Mesothelial cell of epicardium (in vitro differentiated cells): ENCODE measurements around the gene IKBIP. TPM values are rescaled to one million over a fixed set of nuclear protein-coding genes. Genes with fewer than 3 reads are reported as not detected.
"Not testable (repeated sequence)": the region's sequence is repeated elsewhere in the genome, so short reads cannot be mapped to it uniquely, and the experiment has no call there.

Source experiments
- DNase-seq, 2 experiments: peaks; one replicate each; pipeline ENCODE4 v3.0.0; 2021; ENCODE audit warnings: low spot score in 2 of 2; ENCODE audit not compliant: unreplicated experiment in 2 of 2
- H3K27ac Mint-ChIP-seq: 2 replicates; pipeline ENCODE4 v1.8.0; 2021; ENCODE audit warnings: mixed read lengths
- H3K27me3 Mint-ChIP-seq: 2 replicates; pipeline ENCODE4 v1.8.0; 2021; ENCODE audit warnings: low read depth, mixed read lengths
- H3K36me3 Mint-ChIP-seq: 2 replicates; pipeline ENCODE4 v1.8.0; 2021; ENCODE audit warnings: mixed read lengths
- H3K4me1 Mint-ChIP-seq: 2 replicates; pipeline ENCODE4 v1.8.0; 2021; ENCODE audit warnings: mixed read lengths
- H3K4me3 Mint-ChIP-seq: 2 replicates; pipeline ENCODE4 v1.8.0; 2021; ENCODE audit warnings: mild to moderate bottlenecking, moderate library complexity, mixed read lengths
- H3K9me3 Mint-ChIP-seq: 2 replicates; pipeline ENCODE4 v1.8.0; 2021; ENCODE audit warnings: mixed read lengths
- total RNA-seq: library from RNA; stranded (reverse); gene quantifications from 3 replicates; pipeline ENCODE4 v1.2.1, GENCODE V29; 2021
- TF ChIP-seq, protein P1 (sequence below): fragments of 200-600 bp; sonication (generic); IDR thresholded peaks from one replicate; pipeline ENCODE4 v1.5.0; 2021; ENCODE audit warnings: antibody characterized with exemption; ENCODE audit not compliant: unreplicated experiment

The IKBIP gene
- total RNA-seq, 1 donor from 2014 or later: 21.0 TPM

GRCh38 chr12:98645572-98646067, 1.0 kb upstream of the IKBIP start:
- peaks cover 17% of the 10 kb centered on the region for H3K4me1 Mint-ChIP-seq
- H3K4me3 Mint-ChIP-seq: peak overlapping the region; percentile 97
- peak in 1 of 2 experiments; percentile 46 for DNase-seq
- H3K36me3 Mint-ChIP-seq: peaks cover 12% of the 10 kb centered on the region
- no peaks in the 10 kb centered on the region for H3K9me3 Mint-ChIP-seq
- TF ChIP-seq, protein P1, sequence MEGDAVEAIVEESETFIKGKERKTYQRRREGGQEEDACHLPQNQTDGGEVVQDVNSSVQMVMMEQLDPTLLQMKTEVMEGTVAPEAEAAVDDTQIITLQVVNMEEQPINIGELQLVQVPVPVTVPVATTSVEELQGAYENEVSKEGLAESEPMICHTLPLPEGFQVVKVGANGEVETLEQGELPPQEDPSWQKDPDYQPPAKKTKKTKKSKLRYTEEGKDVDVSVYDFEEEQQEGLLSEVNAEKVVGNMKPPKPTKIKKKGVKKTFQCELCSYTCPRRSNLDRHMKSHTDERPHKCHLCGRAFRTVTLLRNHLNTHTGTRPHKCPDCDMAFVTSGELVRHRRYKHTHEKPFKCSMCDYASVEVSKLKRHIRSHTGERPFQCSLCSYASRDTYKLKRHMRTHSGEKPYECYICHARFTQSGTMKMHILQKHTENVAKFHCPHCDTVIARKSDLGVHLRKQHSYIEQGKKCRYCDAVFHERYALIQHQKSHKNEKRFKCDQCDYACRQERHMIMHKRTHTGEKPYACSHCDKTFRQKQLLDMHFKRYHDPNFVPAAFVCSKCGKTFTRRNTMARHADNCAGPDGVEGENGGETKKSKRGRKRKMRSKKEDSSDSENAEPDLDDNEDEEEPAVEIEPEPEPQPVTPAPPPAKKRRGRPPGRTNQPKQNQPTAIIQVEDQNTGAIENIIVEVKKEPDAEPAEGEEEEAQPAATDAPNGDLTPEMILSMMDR: no peak
- no peaks in the 10 kb centered on the region for H3K27me3 Mint-ChIP-seq
- H3K27ac Mint-ChIP-seq: peak overlapping the region; percentile 89

- peak overlapping the region; percentile 98 for H3K27ac Mint-ChIP-seq
- H3K36me3 Mint-ChIP-seq: peaks cover 4% of the 10 kb centered on the region
- H3K4me1 Mint-ChIP-seq: peaks cover 17% of the 10 kb centered on the region
- H3K27me3 Mint-ChIP-seq: no peaks in the 10 kb centered on the region
- TF ChIP-seq, protein P1: no peak
- DNase-seq: no peak
- H3K4me3 Mint-ChIP-seq: peak overlapping the region; percentile 97
- no peaks in the 10 kb centered on the region for H3K9me3 Mint-ChIP-seq
Observed at GRCh38 chr12:98644433-98644711, 216 bp downstream of the IKBIP start.

DNA sequence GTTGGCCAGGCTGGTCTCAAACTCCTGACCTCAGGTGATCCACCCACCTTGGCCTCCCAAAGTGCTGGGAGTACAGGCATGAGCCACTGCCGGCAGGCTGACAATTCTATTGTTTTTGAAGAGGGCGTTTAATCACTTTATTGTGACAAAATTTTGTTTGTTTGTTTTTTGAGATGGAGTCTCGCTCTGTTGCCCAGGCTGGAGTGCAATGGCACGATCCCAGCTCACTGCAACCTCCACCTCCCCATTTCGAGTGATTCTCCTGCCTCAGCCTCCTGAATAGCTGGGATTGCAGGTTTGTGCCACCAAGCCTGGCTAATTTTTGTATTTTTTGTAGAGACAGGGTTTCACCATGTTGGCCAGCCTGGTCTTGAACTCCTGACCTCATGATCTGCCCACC, 1.8 kb downstream of the IKBIP start:
- H3K4me1 Mint-ChIP-seq: peaks cover 17% of the 10 kb centered on the region
- H3K36me3 Mint-ChIP-seq, DNase-seq, H3K27me3 Mint-ChIP-seq, H3K9me3 Mint-ChIP-seq: not testable (repeated sequence)
- peak overlapping the region; percentile 97 for H3K4me3 Mint-ChIP-seq
- H3K27ac Mint-ChIP-seq: peak overlapping the region; percentile 61

- Mint-ChIP-seq H3K36me3 (no peaks in the 10 kb centered on the region), H3K27ac (no peak overlapping the region), H3K4me3 (no peak overlapping the region), H3K27me3 (no peaks in the 10 kb centered on the region), H3K4me1 (peaks cover 18% of the 10 kb centered on the region), H3K9me3 (no peaks in the 10 kb centered on the region)
- TF ChIP-seq, protein P1: no peak
- DNase-seq: no peak
Observed at GRCh38 chr12:98639491-98639890, 5.1 kb downstream of the IKBIP start.

GRCh38 chr12:98638009-98638408, 6.6 kb downstream of the IKBIP start:
- TF ChIP-seq, protein P1: no peak
- no peak for DNase-seq
- no peaks in the 10 kb centered on the region for H3K27me3 Mint-ChIP-seq
- peaks cover under 1% of the 10 kb centered on the region for H3K36me3 Mint-ChIP-seq
- H3K27ac Mint-ChIP-seq: no peak overlapping the region
- H3K4me3 Mint-ChIP-seq: no peak overlapping the region
- H3K9me3 Mint-ChIP-seq: no peaks in the 10 kb centered on the region
- H3K4me1 Mint-ChIP-seq: peaks cover 13% of the 10 kb centered on the region

GRCh38 chr12:98637068-98637467, 7.5 kb downstream of the IKBIP start:
- Mint-ChIP-seq H3K9me3 (no peaks in the 10 kb centered on the region), H3K27me3 (no peaks in the 10 kb centered on the region), H3K36me3 (peaks cover 3% of the 10 kb centered on the region), H3K4me1 (peaks cover 10% of the 10 kb centered on the region), H3K4me3 (no peak overlapping the region), H3K27ac (no peak overlapping the region)
- DNase-seq: no peak
- TF ChIP-seq, protein P1: no peak
